NCI-H187 (cell line): ENCODE measurements around the gene BAD.

ENCODE experiments used
- DNase-seq, 2 experiments: peaks; one replicate each; lab custom pipeline; 2025; lab: John Stamatoyannopoulos, UW

BAD gene

DNA sequence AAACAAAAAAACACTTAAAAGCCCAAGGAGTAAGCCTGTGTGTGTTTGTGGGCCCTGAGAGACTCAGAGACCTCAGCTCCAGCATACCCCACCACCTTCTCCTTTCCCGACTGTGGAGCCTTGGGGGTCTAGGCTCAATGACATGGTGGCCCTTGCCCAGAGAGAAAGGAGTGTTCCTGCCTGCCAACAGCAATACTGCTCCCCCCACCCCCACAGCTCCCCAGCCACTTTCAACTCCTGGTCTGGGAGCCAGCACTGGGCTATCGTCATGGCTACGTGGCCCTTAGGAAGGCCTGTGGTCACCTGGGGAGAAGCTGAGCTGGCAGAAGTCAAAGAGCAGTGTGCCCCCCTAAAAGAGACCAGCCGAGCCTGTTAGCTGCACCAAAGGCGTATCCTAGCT lies 40.4 kb downstream of the BAD start:
- no peak for DNase-seq

GRCh38 chr11:64243236-64243854 lies 41.1 kb downstream of the BAD start:
- DNase-seq: no peak

DNA sequence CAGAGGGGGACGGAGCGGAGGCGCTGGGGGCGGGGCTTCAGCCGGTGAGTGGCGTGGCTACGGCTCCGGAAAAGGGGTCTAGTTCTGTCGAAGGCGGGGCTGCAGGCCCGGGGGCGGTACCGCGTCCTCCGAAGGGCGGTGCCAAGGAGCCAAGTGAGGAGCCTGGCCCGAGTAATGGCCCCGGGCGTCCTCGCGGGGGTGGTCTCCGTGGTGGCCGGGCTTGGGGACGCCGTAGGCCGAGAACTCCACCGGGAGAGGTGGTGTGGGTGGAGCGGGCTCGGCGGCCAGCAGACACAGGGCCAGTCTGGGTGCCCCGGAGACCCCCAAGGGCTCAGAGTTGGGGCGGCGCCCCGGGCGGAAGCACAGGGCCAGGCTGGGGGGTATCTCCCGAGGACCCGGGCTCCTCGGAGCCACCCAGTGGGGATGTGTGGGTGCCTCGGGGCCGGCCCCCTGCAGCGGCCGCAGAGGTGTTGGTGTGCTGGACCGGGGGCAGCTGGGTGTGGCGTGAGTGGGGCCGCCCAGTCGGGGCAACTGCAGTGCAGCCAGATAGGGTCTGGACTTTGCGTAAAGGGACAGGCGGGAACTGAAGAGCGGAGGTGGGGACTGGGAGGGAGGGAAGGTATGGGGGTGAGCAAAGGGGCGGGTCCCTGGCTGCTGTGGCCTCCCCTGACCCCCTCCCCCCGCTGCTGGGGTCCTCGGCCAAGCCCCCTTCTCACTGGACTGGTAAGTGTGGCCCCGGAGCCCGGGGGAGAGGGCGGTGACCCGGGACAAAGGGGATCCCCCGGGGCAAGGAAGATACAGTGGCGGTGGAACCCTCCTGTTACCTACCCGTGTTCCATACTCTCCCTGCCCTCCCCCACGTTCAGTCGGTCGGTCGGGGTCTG lies 42.7 kb downstream of the BAD start:
- no peak for DNase-seq

DNA sequence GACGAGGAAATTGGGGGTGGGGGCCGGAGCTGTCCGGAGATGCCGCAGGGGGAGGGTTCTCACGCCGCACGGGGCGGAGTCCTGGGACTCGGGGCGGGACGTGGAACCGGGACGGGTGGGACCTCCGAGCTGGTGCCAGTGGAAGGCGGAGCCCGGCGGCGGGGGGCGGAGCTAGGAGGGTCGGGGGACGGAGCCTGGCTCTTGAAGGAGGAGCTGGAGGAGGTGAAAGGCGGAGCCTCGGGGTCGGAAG lies 43.3 kb downstream of the BAD start:
- DNase-seq: peak; percentile 96

GRCh38 chr11:64240435-64241240 lies 43.8 kb downstream of the BAD start, which contains the start of gene FKBP2:
FKBP2 (plus strand) TSS chr11:64241095; CDS start chr11:64242388, 1,293 bp downstream.
- peak; percentile 88 for DNase-seq

DNA sequence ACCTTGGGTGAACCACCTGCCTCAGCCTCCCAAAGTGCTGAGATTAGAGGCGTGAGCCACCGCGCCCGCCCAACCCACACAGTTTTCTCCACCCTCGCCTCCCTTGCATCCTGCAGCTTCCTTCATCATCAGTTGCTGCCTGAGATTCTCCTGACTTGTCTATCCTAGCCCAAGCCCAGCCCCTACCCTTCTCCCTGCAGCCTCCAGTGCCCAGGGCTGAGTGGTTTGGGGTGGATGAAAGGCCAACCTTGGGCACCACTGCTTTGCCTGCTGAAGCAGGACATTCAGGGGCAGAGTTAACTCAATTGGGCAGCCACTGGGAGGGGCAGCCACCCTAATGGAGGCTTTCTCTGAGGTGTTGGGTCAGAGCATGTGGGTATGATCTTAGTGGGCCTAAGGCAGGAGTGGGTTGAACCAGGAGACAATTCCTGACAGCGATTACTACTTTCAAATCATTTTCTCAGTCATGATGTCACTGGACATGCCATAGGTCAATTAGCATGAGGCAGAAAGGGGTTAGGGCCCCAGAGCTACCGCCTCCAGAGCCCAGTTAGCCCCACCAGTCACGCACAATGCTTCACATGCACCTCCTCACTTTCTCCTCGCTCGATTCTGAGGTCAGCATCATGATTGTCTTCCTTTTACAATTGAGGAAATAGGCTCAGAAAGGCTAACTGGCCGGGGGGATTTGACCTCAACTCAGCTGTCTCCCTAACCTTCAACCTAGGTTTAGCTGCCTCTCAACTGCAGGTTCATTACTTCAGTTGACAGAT lies 44.6 kb downstream of the BAD start:
- no peak for DNase-seq

GRCh38 chr11:64238999-64239398 lies 45.5 kb downstream of the BAD start:
- DNase-seq: no peak

GRCh38 chr11:64238076-64238475 lies 46.4 kb downstream of the BAD start:
- no peak for DNase-seq

- DNase-seq: no peak
Observed at GRCh38 chr11:64237484-64237951, 46.9 kb downstream of the BAD start.

GRCh38 chr11:64235437-64236161 lies 48.9 kb downstream of the BAD start:
- no peak for DNase-seq

DNA sequence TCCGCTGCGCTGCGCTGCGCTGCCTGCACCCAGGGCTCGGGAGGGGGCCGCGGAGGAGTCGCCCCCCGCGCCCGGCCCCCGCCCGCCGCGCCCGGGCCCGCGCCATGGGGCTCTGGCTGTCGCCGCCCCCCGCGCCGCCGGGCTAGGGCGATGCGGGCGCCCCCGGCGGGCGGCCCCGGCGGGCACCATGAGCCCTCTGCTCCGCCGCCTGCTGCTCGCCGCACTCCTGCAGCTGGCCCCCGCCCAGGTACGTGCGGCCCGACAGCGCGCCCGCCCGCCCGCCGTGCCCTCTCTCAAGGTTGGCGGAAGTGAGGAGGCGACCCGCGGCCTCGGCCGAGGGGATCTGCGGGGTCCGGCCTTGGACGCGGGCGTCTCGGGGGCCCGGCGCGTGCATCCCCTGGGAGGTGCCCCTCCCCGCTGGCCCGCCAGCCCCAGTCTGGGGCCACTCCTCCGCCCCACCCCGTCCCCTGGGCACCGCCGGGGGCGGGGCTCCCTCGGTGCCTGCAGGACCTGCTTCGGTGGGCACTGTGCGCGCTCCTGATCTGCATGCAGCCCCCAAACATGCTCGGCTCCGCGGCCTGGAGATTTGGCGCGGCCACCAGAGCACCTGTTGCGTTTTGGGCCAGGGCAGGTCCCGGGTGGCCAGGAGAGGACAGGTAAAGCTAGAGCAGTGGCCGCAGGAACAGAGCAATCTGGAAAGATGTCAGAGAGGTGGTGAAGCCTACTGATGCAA lies 49.7 kb downstream of the BAD start:
- DNase-seq: no peak

DNA sequence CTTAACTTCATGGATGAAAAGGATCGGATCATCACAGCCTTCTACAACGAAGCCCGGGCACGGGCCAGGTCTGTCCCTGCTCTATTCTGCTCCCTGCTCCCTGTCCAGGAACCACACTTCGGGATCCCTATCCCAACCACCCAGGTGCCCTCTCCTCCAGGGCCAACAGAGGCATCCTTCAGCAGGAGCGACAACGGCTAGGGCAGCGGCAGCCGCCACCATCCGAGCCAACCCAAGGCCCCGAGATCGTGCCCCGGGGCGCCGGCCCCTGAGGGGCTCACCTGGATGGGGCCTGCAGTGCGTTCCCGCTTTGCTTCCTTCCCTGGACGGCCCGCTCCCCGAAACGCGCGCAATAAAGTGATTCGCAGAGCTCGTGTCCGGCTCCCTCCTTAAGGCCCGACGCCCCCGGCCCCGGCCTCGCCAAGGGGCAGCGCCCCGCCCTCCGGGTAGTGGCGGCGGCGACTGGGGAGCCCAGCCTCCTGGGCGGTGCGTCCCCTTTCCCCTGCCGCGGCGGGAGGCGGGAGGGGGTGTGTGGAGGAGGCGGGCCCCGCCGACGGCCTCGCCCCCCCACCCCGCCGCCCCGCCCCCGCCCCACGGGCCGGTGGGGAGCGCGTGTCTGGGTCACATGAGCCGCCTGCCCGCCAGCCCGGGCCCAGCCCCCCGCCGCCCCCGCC lies 50.4 kb downstream of the BAD start, which contains the start of gene VEGFB:
Gene VEGFB, plus strand, starts transcription at position 672 of the 674 bp plus-strand sequence. CDS start 250 bp downstream, outside the sequence.
- DNase-seq: peak in 1 of 2 experiments; percentile 47

DNA sequence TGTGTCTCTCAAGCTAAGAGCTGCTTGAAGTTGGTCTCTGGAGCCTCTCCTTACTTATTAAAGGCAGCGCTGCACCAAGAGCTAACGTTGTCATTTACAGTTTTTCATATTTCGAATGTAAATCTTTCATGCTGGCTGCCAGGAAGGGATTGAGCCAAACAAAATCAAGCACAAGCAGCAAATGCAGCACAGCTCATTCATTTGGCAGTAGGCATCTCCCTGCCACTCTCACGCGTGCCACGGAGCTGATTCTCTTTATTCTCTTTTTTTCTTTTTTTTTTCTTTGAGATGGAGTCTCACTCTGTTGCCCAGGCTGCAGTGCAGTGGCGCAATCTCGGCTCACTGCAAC lies 51.5 kb downstream of the BAD start:
- DNase-seq: no peak

GRCh38 chr11:64232182-64232966 lies 52.1 kb downstream of the BAD start:
- DNase-seq: no peak

DNA sequence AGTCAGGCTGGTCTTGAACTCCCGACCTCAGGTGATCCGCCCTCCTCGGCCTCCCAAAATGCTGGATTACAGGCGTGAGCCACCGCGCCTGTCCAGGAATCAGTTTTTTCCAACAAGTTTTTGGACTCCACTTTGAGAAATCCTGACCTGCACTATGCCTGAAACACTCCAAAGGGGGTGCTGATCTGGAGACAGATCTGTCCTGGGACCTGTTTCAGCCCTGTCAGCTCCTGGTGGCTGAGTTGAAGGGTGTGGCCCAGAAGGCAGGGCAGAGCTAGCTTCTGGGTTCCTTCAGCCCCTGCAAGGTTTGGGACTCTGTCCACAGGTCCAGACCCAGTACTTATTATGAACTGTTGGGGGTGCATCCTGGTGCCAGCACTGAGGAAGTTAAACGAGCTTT lies 52.9 kb downstream of the BAD start:
- no peak for DNase-seq

GRCh38 chr11:64230985-64231365 lies 53.5 kb downstream of the BAD start:
- DNase-seq: no peak

DNA sequence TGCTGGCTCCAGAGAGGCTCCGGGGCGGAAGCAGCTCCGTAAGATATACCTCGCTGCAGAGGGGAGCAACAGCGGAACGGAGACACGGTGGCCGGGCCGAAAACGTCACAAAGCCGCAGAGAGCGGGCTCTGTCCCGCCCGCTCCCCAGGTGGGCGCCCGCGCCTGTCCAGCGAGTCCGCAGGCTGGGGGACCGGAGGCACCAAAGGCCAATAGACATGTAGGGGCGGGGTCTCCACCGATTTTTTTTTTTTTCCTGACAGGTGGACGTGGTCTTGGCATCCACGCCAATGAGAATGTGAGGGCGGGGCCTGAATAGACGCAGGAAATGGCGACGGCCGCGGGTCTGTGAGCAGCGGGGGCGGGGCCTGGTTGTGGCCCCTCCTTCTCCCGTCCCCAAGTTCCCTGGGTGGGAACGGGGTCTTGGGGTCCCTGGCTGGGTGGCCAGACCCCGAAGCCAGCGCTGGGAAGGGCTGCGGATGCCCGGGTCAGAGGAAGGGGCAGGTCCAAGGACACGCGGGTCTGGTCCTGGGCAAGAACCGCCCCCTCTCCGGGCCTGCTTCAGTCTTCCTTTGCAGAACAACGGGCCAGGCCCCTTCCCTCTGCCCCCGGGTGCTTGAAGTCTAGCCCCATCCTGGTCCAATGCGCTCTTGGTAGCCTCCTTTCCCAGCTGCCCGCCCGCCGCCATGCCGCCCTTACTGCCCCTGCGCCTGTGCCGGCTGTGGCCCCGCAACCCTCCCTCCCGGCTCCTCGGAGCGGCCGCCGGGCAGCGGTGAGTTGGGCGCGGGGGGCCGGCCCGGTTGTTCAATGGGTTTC lies 54.1 kb downstream of the BAD start, which contains the start of gene DNAJC4:
Gene DNAJC4, plus strand, starts transcription at position 378 of the 814 bp plus-strand sequence. Its CDS starts 307 bp downstream, at position 685.
- DNase-seq: peak; percentile 90 to 95

DNA sequence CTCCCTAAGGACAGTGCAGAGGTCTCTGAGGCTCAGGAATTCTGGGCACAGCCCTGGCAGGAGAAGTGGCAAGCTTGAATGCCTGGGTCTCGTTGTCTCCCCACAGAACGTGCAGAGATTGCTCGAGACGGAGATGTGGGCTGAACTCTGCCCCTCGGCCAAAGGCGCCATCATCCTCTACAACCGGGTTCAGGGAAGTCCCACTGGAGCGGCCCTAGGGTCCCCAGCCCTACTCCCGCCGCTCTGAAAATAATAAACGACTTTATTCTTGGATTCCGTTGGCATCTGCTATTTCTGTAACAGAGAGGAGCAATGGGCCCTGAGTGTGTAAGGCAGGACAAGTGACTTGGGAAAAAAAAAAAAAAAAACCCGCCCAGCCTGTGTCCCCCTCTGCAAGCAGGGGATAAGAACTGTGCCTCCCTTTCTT lies 54.7 kb downstream of the BAD start:
- no peak for DNase-seq
